GM12874 (cell line): ENCODE data around the gene SAA1.

Source experiments
- CTCF ChIP-seq: IDR thresholded peaks from 2 replicates; pipeline ENCODE4 v1.5.1; 2011; ENCODE audit warnings: low read depth, mild to moderate bottlenecking, control low read depth, low read length, moderate library complexity; ENCODE audit not compliant: insufficient read depth

SAA1 gene

GRCh38 chr11:18309691-18310090, 43.6 kb downstream of the SAA1 start:
- TF ChIP-seq CTCF: no peak

GRCh38 chr11:18310800-18311340, 44.8 kb downstream of the SAA1 start:
- no peak for TF ChIP-seq CTCF

- TF ChIP-seq CTCF: no peak
Observed at GRCh38 chr11:18312012-18312411, 45.9 kb downstream of the SAA1 start.

GRCh38 chr11:18312663-18313420, 46.8 kb downstream of the SAA1 start:
- no peak for TF ChIP-seq CTCF

GRCh38 chr11:18313965-18314763, 48.1 kb downstream of the SAA1 start:
- TF ChIP-seq CTCF: no peak

- no peak for TF ChIP-seq CTCF
Observed at GRCh38 chr11:18314784-18315523, 48.9 kb downstream of the SAA1 start.

GRCh38 chr11:18315893-18316292, 49.8 kb downstream of the SAA1 start:
- no peak for TF ChIP-seq CTCF
